ENCODE results near the gene ANTXR2.
"Not testable (repeated sequence)": the region's sequence is repeated elsewhere in the genome, so short reads cannot be mapped to it uniquely, and the experiment has no call there.

Gene ANTXR2

GRCh38 chr4:80022282-80022681, 50.7 kb downstream of the ANTXR2 start:
- DNase-seq (ENCODE audit: low read depth): no peak

DNA sequence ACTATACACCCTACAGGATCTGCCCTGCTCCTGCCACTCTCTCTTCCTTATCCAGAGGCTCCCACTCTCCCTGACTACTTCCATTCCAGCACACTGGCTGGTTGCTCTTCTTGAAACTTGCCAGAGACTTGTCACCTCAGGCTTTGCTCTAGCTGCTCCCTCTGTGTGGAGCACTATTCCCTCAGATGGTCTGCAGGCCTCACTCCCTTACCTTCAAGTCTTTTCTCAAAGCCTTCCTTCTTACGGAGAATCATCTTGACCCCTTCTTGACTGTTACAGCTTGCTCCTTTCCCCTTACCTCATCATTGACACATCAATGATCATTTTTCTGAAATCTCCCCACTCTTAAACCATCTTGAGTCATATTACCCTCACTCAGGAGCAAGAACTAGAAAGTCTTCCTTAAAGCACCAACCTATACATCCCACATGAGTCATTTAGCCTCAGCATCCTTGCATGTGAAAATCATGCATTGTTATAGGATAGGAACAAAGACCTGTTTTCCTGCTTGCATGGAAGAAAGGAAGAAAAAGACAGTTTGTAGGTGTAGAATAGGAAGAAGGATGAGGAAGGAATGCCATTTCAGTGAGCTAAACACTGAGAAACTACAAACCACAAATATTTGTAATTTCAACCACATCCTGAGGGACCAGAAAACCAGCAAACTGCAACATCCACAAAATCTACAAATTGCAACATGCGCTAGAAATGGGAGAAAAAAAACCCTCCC, 55.7 kb downstream of the ANTXR2 start:
- no peak for DNase-seq (ENCODE audit: low read depth)

GRCh38 chr4:80016506-80016905, 56.5 kb downstream of the ANTXR2 start:
- no peak for DNase-seq (ENCODE audit: low read depth)

DNA sequence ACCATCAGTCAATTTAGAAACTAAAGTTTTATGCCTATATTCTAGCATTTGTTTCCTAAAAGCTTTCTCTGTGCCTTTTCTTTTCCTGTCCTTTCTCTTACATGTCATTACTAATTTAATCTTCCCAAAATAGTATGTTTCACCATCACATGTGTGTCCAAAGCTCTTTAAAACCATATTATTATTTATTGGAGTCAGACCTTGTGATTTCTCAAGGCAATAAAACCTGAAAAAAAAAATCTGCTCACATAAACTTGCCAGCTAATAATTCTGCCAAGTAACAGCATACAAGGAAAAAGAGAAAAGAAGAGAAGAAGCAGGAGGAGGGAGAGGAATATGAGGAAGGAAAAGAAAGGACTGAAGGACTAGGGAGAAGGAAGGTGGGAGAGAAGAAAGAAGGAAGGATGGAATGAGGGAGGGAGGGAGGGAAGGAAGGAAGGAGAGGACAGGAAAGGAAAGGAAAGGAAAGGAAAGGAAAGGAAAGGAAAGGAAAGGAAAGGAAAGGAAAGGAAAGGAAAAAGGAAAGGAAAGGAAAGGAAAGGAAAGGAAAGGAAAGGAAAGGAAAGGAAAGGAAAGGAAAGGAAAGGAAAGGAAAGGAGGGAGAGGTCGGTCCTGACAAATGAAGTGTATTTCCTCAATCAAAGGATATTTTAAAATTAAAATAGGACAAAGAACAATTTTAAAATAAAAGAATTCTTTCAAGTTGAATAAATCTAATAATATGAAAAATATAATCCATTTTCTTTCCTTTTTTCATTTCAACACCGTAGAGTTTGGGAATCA, 57.4 kb downstream of the ANTXR2 start:
- no peak for DNase-seq (ENCODE audit: low read depth)

- DNase-seq (ENCODE audit: low read depth): no peak
These were observed 58.5 kb downstream of the ANTXR2 start for GRCh38 chr4:80014531-80014930.

- no peak for DNase-seq (ENCODE audit: low read depth)
These were observed 60.7 kb downstream of the ANTXR2 start for GRCh38 chr4:80012291-80012690.

DNA sequence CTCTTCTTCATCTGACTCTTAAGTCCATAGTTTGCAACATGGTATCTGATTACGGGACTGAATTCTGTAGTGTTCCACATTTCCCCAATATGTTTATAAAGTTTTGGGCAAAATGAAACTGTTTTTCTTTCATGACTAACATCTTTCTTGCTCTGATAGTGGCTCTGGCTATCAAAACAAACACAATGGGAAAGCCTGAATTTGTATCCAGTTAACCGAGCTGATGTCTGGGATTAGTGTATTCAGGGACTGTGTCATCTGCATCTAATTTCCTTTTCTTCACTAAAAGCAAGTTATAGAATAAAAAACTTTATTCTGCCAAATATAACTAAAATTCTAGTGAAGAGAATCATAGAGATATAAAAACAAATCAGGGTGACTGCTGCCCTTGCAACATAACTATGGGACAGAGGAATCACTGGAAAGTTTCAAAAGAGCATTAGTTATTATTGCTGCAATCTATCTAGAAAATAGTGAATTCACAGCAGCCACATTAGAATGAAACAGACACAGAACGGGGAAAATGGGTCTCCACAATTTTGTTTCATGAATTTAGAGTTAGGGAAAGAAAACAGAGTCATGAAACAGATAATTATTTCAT, 61.3 kb downstream of the ANTXR2 start:
- DNase-seq (ENCODE audit: low read depth): no peak

DNA sequence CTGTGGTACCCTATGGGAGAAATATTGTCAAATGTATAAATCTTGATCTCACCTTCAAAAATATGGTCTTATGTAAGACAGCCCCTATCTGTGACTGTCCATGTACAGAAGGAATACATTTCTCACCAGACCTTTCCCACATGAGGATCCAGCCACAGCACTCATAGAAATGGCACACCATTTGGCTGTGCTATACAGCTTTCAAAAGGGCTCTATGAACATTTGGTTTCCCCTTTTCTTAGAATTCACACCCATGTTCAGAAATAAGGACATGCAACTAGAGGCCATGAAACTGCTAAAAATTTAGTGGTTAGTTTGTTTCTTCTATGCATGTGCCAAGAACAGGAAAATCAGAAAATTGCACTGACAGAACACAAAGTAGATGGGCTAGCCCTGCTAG, 62.7 kb downstream of the ANTXR2 start:
- DNase-seq (ENCODE audit: low read depth): no peak

- DNase-seq (ENCODE audit: low read depth): no peak
These were observed 63.2 kb downstream of the ANTXR2 start for GRCh38 chr4:80009806-80010205.

- DNase-seq (ENCODE audit: low read depth): no peak
These were observed 64.1 kb downstream of the ANTXR2 start for GRCh38 chr4:80008971-80009370.

GRCh38 chr4:80008351-80008750, 64.7 kb downstream of the ANTXR2 start:
- no peak for DNase-seq (ENCODE audit: low read depth)

DNA sequence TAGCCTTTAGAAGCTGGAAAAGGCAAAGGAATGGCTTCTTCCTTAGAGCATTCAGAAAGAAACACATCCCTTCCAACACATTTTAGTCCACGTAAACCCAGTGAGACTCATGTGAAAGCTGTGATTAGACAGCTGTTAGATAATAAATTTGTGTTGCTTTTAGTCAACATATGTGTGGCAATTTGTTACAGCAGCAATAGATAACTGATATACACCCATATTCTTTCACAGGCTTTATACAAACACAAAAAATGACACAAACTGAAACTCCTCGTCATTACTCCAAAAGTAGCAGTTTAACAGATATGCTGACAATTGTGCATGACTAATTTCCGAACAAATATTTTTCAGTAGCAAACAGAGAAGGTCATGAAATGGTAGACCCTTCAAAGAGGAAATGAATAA, 65.3 kb downstream of the ANTXR2 start:
- DNase-seq (ENCODE audit: low read depth): no peak

- no peak for DNase-seq (ENCODE audit: low read depth)
These were observed 65.9 kb downstream of the ANTXR2 start for GRCh38 chr4:80006935-80007744.

DNA sequence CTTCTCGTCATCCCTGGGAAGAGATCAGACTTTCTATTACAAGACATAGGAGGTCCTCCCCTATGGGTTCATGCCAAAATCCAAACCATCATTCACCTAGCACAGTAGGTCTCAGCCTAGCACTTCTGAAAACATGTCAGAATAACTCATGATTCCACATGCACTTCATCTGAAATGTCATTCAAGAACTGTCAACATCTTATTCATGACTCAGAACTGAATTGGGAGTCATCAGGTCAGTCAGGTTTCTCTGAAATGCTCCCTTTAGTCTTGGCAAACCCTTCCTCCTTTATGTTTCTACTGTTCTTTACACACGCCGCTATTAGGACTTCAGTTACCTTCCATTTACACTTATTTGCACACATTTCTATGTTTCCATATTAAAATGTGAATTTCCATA, 67.2 kb downstream of the ANTXR2 start:
- DNase-seq (ENCODE audit: low read depth): peak; percentile 15

DNA sequence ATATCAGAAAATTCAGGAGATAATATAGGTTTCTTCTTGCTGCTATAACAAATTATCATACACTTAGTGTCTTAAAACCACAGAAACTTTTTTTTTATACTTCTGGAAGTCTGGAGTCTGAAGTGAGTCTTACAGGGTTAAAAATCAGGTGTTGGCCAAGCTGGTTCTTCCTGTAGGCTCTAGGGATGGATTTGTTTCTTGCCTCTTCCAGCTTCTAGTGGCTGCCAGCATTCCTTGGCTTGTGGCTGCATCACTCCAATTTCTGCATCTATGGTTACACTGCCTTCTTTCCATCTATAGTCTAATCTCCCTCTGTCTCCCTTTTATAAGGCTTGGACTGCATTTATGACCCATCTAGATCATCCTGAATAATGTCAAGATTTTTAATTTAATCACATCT, 68.7 kb downstream of the ANTXR2 start:
- no peak for DNase-seq (ENCODE audit: low read depth)

DNA sequence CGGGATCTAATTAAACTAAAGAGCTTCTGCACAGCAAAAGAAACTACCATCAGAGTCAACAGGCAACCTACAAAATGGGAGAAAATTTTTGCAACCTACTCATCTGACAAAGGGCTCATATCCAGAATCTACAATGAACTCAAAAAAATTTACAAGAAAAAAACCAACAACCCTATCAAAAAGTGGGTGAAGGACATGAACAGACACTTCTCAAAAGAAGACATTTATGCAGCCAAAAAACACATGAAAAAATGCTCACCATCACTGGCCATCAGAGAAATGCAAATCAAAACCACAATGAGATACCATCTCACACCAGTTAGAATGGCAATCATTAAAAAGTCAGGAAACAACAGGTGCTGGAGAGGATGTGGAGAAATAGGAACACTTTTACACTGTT, 70.5 kb downstream of the ANTXR2 start:
- not testable (repeated sequence) for DNase-seq (ENCODE audit: low read depth)

- not testable (repeated sequence) for DNase-seq (ENCODE audit: low read depth)
These were observed 74.0 kb downstream of the ANTXR2 start for GRCh38 chr4:79999048-79999447.

GRCh38 chr4:79998201-79998600, 74.8 kb downstream of the ANTXR2 start:
- no peak for DNase-seq (ENCODE audit: low read depth)

DNA sequence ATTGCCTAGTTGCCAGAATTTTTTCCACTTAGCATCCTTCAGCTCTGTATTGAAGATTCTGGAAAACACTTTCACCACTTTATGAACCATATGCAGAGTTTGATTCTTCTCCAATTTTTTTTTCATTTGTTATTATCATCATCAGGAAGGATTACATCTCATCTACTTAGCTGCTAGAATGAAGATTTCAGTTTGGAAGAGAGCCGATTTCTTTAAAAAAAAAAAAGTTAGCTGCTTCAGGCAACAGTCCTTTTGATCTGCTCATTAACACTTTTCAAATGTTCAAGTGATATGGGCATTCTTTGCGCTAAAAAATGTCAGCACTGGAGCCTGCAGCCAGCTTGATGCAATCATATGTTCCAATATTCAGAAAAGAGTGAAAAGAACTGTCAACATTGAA, 76.2 kb downstream of the ANTXR2 start:
- no peak for DNase-seq (ENCODE audit: low read depth)

- no peak for DNase-seq (ENCODE audit: low read depth)
These were observed 79.6 kb downstream of the ANTXR2 start for GRCh38 chr4:79993476-79993875.

- no peak for DNase-seq (ENCODE audit: low read depth)
These were observed 81.4 kb downstream of the ANTXR2 start for GRCh38 chr4:79991601-79992000.

- not testable (repeated sequence) for DNase-seq (ENCODE audit: low read depth)
These were observed 81.9 kb downstream of the ANTXR2 start for GRCh38 chr4:79991100-79991499.
